ENCODE results near the gene MORF4L2. TPM values are rescaled to one million over a fixed set of nuclear protein-coding genes. Genes with fewer than 3 reads are reported as not detected.

The MORF4L2 gene
- total RNA-seq, 4 donors from 2014 or later: 132 to 256 (median 144) TPM

DNA sequence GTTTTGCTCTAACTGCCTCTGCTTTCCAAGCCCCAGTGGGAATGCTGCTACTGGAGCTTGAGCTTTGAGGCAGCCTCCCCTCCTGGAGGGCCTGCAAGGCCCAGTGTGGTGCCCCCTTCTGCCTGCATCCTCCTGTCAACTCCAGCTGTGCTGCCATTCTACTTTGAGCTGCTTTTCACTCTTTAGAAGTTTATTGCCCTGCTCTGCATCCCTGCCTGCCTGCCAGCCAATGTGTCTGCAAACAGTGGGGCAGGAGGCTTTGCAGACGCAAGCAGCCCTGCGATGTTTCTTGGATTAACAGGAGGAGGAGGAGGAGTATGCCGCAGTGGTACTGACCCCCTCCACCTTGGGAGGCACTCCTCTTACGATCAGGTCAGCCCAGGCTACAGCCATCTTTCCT, 40.6 kb upstream of the MORF4L2 start:
- TF ChIP-seq CTCF (IDR thresholded peaks at IDR 0.05; ENCODE audit: low read depth): no peak

DNA sequence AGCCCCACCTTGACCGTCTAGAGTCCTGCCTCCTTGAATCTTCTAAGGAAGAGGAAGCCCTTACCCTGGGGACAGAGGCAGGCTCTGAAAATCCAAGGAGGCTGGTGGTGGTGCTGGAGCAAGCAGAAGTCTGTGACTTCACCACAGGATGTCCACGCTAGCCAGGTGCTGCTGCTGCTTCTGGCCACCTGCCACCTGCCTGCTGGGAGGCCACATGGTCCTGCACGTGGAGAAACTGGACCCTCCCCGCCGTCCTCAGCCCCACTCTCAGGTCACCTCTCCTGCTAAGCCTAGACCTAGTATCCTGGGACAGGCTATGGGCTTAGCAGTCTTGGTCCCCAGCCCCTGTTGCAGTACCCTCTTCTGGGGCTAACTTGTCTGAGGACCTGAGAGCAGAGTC, 40.0 kb upstream of the MORF4L2 start:
- no peak for TF ChIP-seq CTCF (IDR thresholded peaks at IDR 0.05; ENCODE audit: low read depth)

DNA sequence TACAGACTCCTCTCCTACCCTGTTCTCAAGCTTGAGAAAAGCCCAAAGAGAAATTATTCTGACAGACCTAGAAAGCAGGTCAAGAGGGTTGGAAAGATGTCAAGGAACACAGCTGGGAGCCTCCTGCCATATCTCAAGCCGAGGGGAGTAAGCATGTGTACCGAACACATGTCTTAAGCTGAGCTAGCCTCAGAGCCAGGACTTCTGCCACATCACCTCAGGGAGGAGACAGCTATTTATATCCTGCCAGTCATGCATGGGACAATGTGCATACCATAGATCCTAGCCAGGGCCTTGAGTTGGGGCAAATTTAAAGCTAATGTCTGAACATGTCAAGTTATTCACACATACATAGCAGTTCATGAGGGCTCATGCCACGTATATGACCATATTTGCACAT, 36.0 kb upstream of the MORF4L2 start:
- no peak for TF ChIP-seq CTCF (IDR thresholded peaks at IDR 0.05; ENCODE audit: low read depth)

GRCh38 chrX:103718120-103718519, 31.6 kb upstream of the MORF4L2 start:
- TF ChIP-seq CTCF (IDR thresholded peaks at IDR 0.05; ENCODE audit: low read depth): no peak

- TF ChIP-seq CTCF (IDR thresholded peaks at IDR 0.05; ENCODE audit: low read depth): no peak
Measured at GRCh38 chrX:103716962-103717361, 30.5 kb upstream of the MORF4L2 start.

DNA sequence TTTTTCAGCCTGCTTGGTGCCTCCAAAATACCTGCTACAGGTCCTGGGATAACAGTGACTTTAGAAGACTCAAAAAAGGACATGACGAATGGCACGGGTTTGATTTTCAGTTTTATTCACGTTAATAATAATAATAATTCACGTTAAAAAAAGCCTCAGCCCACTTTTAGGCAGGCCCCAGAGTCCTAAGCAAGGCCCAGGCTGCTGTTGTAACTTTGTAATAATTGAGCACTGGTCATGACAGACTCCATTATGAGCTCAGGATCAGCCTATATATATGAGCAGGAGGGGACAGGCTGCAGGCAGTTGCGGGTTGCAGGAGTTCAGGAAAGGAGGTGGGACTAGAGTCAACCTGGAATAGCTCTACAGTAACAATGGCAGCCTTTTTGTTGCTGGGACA, 24.1 kb upstream of the MORF4L2 start, which contains the start of gene TMEM31:
Gene TMEM31 (plus strand): TSS at position 301 of the 400 bp plus-strand sequence. CDS start 1,350 bp downstream, outside the sequence.
- no peak for TF ChIP-seq CTCF (IDR thresholded peaks at IDR 0.05; ENCODE audit: low read depth)

DNA sequence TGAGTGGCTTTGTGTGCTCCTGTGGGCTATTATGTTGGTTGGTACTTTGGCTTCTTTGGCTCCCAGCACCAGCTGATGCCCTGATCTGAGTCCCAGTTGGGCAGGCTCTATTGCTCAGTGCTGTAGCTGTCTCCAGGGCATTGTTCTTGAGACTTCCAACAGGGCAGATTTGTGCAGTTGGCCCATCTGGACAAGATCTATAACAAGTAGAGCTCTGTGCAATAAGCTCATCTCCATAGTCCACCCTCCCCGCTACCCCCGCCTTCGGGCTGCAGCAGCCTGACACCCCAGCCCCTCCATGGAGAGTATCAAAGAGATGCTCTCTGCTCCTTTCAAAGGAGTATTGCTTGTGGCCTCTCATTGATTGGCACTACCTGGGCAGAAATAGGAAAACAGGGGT, 18.4 kb upstream of the MORF4L2 start:
- TF ChIP-seq CTCF (IDR thresholded peaks at IDR 0.05; ENCODE audit: low read depth): no peak
